Measurements from ENCODE around the gene ACVR1C. TPM values are rescaled to one million over a fixed set of nuclear protein-coding genes. Genes with fewer than 3 reads are reported as not detected.
"Not testable (repeated sequence)": the region's sequence is repeated elsewhere in the genome, so short reads cannot be mapped to it uniquely, and the experiment has no call there.

The ACVR1C gene
- total and polyA plus RNA-seq, 2 of the 8 experiments (the other 6 are each of a cell fraction or from before 2014, with no cell fraction given): 0.21 to 0.52 TPM

- Histone ChIP-seq H3K4me3 (ENCODE audit: extremely low read depth in 1 of 4, insufficient read depth in 2 of 4, low read depth in 3 of 4, low read length in 4 of 4) (peak overlapping the region in 1 of 4 experiments; percentile 34; a peak in 2 of 8 replicates), H2AFZ (ENCODE audit: low read length) (0 out of 2 replicates have a peak overlapping the region, but pooled peaks have one; percentile 12)
- H3K4me2 ChIP-seq (ENCODE audit: insufficient read depth in 1 of 2, low read depth in 2 of 2, low read length in 2 of 2); H3K9me3 ChIP-seq (ENCODE audit: insufficient read depth in 2 of 2, low read depth in 1 of 2, low read length in 1 of 2); H3K36me3 ChIP-seq (ENCODE audit: control insufficient read depth in 2 of 4, insufficient read depth in 4 of 4, low read length in 3 of 4); H2BK15ac ChIP-seq (ENCODE audit: low read length); H3K27ac ChIP-seq (ENCODE audit: low read depth, low read length); H3K79me2 ChIP-seq (ENCODE audit: control insufficient read depth in 1 of 2, insufficient read depth in 2 of 2, low read length in 2 of 2); FAIRE-seq; H2BK20ac ChIP-seq (ENCODE audit: low read length); H3K27me3 ChIP-seq (replicated peaks in 1 of 4; ENCODE audit: control insufficient read depth in 3 of 4, extremely low read depth in 1 of 4, insufficient read depth in 3 of 4, low read length in 3 of 4); H4K20me1 ChIP-seq (replicated peaks in 1 of 2; ENCODE audit: control insufficient read depth in 1 of 2, insufficient read depth in 2 of 2, low read length in 2 of 2); H4K8ac ChIP-seq (ENCODE audit: extremely low read depth, insufficient read depth, low read length); DNase-seq (ENCODE audit: low read depth in 1 of 2, low spot score in 2 of 2); H2AK5ac ChIP-seq (ENCODE audit: low read depth, low read length); H3K9ac ChIP-seq (replicated peaks in 1 of 4; ENCODE audit: extremely low read depth in 1 of 4, low read depth in 3 of 4, low read length in 3 of 4); H2BK12ac ChIP-seq (ENCODE audit: low read depth, low read length); CTCF ChIA-PET (ENCODE audit: partially characterized antibody); H3K23me2 ChIP-seq (ENCODE audit: low read depth, low read length); H4K5ac ChIP-seq (ENCODE audit: insufficient read length, low read depth, low read length); H3K56ac ChIP-seq (replicated peaks; ENCODE audit: insufficient read length, low read depth, low read length); H3K79me1 ChIP-seq (ENCODE audit: low read depth, low read length); POLR2A ChIA-PET (ENCODE audit: partially characterized antibody); H3K18ac ChIP-seq (ENCODE audit: extremely low read depth, low read length); H3K14ac ChIP-seq (ENCODE audit: insufficient read length); H4K91ac ChIP-seq (replicated peaks; ENCODE audit: insufficient read length, low read length); H3K4ac ChIP-seq (replicated peaks; ENCODE audit: insufficient read length, low read depth, low read length); H2BK5ac ChIP-seq (ENCODE audit: low read depth, low read length); H3K23ac ChIP-seq (ENCODE audit: insufficient read length); H2BK120ac ChIP-seq (replicated peaks; ENCODE audit: low read depth, low read length); H3K4me1 ChIP-seq (replicated peaks in 1 of 4; ENCODE audit: control insufficient read depth in 3 of 4, insufficient read depth in 4 of 4, low read length in 3 of 4): not testable (repeated sequence)
- WGBS, 2 experiments (ENCODE audit: extremely low coverage in 1 of 2, insufficient coverage in 1 of 2, insufficient read length in 1 of 2, insufficient replicate concordance in 2 of 2, low coverage in 1 of 2, low lambda C conversion rate in 2 of 2, missing lambda C conversion rate in 1 of 2): 90% methylated on average over 14 of the region's 15 CpGs; no CpG with 5 or more reads in 1 of the 2 experiments
Observed at GRCh38 chr2:157514966-157515365, 113.7 kb downstream of the ACVR1C start.

Data from H1 (cell line).